ENCODE measurements around the gene KRT24.

DNA sequence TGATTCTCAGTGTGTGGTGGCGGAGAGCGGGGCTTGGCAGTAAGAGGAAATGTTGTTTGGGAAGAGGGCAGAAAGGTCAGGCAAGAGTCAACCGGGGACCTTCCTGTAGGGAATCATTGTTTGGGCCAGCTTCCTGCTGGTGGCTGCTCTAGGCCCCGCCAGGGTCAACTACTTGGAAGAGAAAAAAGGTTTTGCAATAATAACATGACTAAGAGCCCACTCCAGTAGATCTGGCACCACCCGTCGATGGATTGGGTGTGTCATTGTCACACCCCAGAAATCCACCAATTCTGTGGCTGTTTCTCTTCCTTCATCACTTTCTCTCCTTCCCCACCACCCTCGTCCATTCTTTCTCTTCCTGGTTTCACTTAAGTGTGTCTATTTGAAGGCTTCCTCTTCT, 4.2 kb upstream of the KRT24 start:
- no peak for TF ChIP-seq POLR2A (IDR thresholded peaks at IDR 0.05)
- TF ChIP-seq, protein P1, sequence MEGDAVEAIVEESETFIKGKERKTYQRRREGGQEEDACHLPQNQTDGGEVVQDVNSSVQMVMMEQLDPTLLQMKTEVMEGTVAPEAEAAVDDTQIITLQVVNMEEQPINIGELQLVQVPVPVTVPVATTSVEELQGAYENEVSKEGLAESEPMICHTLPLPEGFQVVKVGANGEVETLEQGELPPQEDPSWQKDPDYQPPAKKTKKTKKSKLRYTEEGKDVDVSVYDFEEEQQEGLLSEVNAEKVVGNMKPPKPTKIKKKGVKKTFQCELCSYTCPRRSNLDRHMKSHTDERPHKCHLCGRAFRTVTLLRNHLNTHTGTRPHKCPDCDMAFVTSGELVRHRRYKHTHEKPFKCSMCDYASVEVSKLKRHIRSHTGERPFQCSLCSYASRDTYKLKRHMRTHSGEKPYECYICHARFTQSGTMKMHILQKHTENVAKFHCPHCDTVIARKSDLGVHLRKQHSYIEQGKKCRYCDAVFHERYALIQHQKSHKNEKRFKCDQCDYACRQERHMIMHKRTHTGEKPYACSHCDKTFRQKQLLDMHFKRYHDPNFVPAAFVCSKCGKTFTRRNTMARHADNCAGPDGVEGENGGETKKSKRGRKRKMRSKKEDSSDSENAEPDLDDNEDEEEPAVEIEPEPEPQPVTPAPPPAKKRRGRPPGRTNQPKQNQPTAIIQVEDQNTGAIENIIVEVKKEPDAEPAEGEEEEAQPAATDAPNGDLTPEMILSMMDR (IDR thresholded peaks at IDR 0.05) = no peak

Data from heart left ventricle (tissue), 13 donors.